SH-SY5Y (cell line): ENCODE results near the gene PDZD2.

Experiments
- GATA2 ChIP-seq: IDR thresholded peaks from 2 replicates; pipeline ENCODE4 v1.6.1; 2011; ENCODE audit warnings: mild to moderate bottlenecking, low read depth, low read length
- GATA3 ChIP-seq: IDR thresholded peaks from 2 replicates; pipeline ENCODE4 v1.6.1; 2011; ENCODE audit warnings: low read depth, mild to moderate bottlenecking, low read length, moderate library complexity

DNA sequence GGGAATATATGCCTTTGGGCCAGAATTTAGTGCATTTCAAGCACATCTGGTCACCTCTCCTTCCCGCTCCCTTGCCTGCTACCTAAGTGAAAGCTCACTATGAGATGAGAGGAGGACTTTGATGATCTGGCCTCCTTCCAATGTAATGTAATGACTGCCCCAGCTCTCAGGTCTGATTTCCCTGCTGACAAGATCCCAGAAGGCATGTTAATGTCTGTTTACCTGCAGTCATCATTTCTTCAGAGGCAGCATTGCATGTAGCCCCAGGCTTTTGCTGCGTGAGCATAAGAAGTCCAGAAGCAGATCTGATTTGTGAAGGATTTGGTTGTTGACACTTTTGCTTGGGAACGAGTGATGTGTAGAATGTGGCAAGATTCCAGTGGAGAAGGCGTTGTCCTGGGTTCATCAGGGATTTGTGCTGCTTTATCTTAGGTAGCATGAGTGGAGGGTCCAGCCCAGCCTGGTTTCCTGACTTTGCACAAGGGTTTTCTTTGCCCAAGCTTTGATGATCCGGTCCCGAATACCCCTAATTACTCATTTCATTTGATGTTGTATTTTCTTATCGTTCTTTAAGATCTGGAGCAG lies 342.5 kb downstream of the PDZD2 start:
- TF ChIP-seq GATA3 (no peak), GATA2 (no peak; the same call in 1 of the 2 replicates)
